Amniotic epithelial cell (primary cell): ENCODE measurements around the gene ABTB1.

Source experiments
- DNase-seq: peaks from one replicate; pipeline ENCODE4 v3.0.0-alpha.2; 2010; ENCODE audit warnings: low read depth

Gene ABTB1

DNA sequence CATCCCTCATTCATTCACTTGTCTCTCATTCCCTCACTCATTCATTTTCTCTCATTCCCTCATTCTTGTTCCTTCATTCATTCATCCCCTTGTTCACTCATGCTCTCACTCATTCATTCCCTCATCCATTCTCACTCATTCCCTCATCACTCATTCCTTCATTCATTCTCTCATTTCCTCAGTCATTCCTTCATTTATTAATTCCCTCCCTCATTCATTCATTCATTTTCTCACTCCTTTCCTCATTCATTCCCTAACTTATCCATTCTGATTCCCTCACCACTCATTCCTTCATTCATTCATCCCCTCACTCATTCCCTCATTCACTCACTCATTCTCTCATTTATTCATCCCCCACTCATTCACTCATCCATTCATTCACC lies 13.8 kb downstream of the ABTB1 start:
- no peak for DNase-seq

DNA sequence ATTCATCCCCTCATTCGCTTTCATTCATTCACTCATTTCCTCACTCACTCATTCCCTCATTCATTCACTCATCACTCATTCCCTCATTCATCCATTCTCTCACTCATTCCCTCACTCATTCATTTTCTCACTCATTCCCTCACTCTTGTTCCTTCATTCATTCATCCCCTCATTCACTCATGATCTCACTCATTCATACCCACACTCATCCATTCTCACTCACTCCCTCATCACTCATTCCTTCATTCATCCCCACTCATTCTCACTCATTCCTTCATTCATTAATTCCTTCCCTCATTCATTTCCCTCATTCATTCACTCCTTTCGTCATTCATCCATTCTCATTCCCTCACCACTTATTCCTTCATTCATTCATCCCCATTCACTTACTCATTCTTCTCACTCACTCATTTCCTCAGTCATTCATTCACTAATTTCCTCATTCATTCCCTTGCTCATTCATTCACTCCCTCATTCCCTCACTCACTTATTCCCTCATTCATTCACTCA lies 14.5 kb downstream of the ABTB1 start:
- no peak for DNase-seq

DNA sequence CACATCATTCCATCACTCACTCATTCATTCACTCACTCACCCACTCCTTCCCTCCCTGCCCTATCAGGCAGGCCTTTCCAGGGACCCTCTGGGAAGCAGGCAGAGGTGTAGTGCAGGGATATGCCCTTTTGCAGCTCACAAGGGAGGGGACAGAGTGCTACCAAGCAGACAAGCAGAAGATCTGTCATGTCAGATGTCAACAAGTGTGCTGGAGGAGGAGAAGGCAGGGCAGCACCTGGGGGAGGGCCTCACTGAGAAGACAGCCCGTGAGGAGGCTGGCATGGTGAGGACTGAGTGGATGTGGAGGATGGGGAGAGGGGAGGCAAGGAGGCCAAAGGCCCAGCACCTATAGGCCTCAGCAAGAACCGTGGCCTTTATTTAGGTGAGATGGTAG lies 15.3 kb downstream of the ABTB1 start:
- no peak for DNase-seq

DNA sequence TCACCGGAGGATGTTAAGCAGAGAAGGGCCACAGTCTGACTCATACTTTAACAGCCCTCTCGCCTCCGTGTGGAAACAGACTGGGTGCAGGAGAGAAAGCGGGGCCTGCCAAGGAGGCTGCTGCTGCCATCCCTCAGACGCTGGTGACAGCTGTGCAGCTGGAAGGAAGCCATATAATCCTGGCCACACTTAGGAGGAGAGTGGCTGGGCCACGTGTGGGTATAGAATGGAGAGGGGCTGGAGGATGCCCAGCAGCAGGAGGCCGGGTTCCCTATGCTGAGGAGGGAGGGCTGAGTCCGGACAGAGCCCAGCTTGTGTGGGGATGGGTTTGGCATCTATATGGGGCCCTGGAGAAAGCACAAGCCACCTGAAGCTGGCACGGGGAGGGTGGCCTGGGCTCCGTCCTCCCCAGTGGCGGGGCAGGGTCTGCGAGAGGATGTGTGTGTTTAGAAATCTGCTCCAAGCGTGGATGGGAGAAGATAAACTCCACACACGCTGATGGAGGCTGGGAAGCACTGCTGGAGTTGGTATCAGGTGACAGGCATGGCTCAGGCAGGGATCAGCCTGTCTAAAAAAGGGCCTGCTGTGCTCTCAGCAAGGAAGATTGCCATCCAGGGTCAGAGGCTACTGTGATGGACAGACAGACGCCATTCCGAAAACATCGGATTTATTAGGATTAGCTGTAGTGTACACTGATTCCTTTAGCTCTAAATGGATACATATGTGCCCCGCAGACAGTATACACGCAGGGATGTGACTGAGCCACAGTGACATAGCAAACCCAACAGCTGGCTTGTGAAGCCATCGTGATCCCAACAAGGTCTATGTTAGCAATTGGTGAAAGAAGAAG lies 15.9 kb downstream of the ABTB1 start:
- no peak for DNase-seq

DNA sequence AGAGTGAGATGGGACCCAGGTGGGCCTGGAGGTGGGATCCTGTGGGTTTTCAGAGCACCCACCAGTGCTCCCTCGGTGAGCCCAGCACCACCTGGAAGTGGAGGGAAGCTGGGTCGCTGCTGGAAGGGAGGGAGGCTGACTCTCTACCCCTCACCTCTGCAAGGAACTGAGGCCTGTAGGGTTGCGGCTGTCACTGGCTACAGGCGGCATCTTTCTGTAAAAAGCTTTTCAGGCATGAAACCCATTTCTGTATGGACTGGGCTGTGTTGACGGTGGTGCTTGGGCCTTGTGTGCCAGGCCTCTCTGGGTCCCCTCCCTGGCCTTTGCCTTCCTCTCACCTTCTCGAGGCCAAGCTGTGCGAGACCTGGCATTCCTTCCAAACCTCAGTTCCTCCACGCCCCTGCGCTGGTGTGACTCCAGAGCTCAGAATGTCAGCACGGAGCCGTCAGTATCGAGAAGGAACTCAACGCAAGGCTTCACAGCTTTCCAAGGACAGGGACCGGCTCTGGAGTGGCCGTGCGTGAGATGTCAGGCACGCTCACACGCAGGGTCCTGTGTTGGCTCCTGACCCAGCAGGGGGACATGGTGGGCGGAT lies 16.6 kb downstream of the ABTB1 start:
- DNase-seq: no peak

DNA sequence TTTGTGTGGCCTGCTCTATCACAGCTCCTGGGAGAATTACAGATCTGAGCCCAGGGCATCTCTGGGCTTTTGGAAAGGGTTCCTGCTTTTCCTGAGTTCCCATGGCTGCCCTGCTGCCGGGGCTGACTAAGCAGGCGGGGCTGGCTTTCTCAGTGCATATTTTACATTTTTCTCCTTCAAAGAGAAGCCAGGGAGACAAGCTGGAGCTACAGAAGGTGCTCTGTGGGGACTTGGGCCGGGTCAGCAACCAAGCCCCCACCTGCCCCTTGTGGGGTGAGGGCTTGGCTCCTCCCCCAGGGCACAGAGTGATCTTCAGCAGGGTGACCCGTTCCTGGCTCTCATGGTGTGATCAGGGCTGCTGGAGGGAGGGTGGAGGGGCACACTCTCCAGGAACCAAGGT lies 17.4 kb downstream of the ABTB1 start:
- DNase-seq: peak; percentile 23

DNA sequence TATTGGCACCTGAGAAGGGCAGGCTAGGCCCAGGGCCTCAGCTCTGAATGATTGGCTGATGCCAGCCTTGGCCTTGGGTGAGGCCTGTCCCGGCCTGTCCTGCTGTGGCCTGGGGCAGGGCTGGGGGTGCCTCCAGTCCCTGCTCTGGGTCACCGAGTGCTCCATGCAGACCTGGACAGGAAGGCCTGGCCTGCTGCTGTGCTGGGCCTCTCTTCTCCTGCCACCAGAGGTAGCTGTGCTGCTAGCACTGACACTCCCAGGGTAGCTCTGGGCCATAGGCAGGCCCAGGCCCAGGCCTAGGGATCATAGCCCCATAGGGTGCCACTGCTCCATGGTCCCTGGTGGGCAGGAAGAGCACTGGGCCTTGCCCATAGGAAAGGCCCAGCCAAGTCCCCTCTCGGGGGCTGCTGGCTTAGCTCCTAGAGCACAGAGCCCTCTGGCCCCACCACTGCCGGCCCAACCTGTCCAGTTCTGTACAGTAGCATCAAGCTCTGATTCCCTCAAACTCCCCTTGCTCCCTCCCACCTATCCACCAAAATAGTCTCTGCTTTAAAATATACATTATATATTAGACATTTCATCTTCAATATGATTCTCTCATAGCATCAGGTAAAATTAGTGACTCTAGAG lies 18.2 kb downstream of the ABTB1 start:
- peak; percentile 47 for DNase-seq

DNA sequence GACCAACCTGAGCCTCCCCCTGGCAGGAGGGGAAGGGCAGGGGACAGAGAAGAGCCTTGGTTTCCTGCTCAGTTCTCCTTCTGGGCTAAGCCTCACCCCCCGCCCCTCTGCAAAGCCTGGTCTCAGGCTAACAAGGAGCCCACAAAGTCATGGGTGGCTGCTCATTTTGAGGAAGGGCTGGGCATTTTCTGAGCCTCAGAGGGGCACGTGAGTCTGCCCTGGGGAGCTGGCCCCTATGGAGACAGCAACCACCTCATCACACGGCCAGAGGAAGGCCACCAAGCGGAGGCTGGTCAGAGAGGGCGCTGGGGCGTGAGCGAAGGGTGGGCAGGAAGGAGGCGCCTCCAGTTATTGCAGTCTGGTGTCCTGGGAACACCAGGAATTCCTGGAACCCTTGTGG lies 18.7 kb downstream of the ABTB1 start:
- no peak for DNase-seq

DNA sequence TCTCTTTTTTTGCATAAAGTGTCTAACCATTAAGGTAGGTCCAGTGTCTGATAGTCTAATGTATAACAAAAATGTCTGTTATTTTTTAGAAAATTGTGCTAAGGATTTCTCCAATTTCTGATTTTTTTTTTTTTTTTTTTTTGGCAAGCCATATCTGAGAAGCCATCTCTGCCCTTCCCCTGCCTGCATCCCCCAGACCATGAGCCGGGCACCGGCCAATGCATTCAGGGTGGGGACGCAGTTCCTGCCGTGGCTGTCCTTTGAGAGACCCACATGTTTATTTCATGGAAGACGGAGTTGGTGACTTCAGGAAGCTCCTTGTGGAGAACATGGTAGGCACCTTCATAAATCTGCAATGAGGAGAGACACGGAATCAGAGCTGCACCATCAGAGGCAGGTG lies 19.2 kb downstream of the ABTB1 start:
- no peak for DNase-seq

DNA sequence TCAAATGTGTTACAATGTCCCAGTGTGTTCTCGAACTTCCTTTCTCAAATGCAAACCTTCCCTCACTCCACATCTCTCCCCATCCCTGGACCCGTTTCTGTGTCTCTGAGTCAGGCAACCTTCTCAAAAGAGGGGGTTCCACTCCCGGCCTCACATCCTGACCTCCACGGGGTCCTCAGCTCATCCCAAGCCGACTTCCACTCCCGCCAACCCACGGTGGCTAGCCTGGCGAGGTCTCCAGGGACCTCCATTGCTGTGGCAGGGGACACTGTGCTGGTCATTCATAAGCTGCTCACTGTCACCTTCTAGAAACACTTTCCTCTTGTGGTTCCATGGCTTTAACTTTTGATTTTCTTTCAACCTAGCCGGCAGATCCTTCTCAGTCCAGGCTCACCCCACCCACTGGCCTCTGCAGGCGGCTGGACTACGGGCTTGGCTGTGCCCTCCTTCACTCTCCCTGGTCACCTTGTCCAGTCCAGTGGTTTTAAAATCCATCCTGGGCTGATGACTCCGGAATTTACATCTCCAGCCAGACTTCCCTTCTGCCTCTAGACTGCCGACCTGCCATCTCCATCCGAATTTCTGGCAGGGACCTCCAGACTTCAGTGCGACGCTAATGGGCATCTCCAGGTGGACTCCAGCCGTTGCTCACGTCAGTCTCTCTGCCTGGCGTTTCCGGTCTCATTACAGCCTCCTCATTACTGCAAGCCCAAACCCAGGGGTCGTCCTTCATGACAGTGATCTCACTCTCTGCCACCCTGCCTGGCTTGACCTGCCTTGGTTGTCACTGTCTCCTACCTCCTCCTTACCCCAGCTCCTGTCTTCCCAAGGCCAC lies 20.0 kb downstream of the ABTB1 start:
- DNase-seq: no peak

DNA sequence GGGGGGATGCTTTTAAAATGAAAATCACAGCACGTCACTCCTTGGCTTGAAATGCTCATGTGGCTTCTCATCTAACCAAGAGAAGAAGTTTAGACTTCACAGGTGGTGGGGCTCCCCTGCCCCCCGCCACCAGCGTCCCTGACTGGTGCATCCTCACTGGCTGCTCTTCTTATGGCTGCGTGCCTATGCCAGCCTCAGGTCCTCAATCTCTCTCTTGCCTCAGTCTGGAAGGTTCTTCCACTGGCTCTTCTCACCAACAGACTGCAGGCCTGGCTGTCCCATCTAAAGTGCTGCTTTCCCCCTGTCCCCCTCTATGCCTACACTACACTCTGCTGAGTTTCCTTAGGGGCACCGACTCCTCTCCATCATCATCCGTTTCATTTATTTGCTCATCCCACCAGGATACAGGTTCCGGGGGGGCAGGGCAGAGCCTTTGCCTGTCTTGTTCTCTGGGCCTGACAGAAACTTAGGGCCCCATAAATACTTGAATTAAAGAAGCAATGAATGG lies 20.6 kb downstream of the ABTB1 start:
- no peak for DNase-seq

DNA sequence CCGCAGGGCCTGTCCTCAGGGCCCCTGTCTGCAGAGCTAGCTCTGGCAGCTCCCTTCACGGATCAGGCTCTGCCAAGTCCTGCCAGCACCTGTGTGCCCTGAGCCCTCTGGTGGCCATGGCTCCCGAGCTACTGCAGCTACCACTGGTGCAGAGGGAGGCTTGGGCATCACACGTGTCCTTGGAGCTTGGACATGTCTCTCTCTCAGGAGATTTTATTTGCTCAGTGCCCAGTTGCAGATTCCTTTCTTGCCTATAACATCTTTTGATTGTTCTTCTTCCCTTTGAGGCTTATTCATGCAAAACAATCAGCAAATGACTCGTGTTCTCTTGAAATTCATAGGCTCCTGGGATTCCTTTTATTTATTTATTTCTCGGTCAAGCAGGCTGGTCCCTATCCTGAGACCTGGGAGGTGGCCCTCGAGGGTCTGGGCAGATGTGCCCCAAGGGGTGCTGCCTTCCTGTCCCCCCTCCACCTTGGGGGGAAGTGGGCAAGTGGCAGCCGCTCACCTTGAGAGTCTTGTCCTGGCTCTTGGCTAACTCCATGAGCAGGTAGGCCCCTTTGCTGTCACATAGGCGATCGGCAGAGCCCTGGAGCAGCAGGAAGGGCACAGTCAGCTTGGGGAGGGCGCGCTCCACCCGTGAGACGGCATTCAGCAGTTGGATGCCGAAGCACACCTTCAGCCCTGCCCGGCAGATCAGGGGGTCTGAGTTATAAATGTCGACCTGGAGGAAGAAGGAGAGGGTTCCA lies 21.9 kb downstream of the ABTB1 start:
- no peak for DNase-seq

DNA sequence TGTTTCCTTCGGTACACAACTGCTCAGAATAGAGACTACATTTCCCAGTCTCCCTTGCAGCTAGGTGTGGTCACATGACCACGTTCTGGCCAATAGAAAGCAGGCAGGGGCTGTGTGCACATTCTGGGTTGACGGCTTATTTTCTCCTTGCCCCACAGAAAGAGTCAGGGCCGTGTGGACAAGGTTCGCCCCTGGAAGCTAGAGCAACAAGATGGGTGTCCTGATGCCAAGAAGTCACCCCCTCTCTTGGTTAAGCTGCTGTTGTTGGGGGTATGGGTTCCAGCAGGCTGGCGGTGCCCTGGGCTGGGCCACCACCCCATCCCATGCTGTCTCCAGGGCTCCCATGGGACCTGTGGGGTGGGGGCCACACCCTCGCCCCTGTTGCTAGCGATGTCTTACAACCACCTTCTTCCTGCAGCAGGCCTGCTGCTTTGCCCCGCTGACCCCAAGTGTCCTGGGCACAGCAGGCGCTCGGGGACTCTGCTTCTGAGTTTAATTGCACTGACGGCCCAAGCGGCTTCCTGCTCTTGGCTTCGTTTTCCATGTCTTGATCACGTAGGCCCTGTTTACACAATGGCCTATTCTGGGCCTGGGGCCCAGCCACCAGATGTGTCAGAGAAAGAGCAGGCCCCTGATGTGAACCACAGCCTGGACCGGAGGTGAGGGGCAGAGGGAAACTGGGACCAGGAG lies 24.9 kb downstream of the ABTB1 start:
- peak; percentile 72 for DNase-seq

DNA sequence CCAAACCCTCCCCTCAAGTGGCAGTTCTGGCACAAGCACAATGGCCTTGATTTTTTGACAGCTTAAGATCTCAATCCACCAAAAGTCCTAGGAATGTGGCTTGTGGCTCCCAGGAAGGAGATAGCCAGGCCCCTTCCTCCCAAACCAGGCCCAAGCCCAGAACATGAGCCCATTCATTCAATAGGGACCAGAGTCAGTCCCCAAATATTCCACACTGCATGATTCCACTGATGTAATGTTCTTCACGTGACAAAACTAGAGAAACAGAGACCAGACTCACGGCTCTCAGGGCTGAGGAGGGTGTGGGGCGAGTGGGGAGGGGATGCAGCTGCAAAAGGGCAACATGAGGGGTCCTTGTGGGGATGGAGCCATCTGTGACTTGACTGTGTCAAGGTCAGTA lies 25.5 kb downstream of the ABTB1 start:
- DNase-seq: no peak

DNA sequence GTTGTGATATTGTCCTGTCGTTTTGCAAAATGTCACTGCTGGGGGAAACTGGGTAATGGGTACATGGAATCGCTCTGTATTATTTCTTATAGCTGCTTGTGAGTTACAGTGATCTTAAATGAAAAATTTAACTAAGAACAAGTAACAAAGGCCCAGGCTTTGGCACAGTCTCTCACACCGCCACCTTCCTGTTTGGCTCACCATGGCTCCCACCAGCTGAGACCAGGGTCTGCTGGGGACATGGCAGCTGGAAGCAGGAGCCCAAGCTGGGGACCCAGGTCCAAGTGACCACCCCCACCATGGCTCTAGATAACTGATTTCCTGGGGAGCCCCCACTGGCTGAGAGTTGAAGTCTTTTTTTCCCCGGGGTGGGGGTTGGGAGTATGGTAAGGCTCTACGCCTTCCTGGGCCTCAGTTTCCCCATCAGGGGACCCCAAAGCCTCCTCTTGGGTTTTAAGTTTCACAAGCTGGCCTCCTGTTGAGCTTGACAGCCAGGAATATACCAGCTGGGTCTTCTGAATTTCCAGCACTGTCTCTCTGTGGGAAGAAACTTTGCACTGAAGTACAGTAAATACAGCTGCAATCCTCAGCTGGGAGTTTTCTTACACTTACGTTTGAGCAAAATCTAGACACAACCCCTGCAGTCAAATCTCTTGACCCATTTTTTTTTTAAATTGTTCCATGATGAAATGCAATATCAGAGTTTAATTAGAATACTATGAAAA lies 26.1 kb downstream of the ABTB1 start:
- no peak for DNase-seq

DNA sequence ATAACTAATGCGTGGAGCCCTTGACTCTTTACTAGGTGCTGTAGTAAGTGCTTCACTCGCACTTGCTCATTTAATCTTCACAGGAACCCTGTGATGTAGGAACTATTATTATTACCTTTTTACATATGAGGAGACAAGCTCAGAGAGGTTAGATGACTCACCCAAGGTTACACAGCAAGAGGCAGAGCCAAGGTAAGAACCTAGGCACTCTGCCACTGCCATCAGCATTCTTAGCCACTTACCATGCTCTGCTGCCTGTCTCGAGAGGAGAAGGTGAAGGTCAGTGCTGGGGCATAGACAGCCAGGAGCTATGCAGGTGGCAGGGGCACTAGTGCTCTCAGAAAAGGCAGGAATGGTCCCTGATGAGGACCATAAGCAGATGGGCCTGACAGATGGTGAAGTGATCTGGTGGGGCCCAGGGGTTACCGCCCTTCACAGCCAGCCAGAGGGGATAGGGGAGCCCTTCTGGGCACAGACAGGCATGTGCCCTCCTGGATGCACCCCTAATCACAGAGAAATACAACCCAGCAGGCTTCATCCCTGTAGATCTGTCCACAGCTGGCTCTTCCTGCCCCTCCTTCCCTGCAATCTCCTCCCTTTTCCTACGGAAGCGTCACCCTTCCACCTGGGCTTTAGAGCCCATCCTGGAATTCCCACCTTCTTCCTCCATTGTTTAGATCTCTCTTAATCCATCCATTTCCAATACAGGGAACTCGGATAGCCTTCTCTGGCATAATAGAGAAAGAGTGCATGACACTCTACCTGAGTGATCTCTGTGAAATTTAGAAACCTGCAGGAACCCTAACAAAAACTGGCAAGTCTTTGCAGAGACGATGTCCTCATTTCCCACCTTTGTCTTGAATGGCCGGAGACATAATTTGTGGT lies 26.9 kb downstream of the ABTB1 start:
- DNase-seq: no peak

DNA sequence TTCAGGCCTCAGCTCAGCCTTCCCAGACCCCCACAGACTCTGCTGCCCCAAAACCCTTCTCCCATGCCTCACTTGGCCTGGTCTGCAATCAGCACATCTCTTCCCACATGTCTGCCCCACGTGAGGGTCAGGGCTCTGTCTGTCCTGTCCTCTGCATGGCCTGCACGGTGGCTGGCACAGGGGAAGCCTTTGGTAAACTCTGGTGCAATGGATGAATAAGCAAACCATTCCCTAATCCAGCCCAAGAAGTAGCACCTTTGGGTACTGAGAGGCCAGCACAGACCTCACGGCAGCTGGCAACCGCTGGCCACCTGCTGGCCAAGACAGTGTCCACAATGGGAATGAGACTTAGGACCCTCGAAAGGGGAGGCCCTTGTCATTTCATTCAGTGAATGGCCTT lies 27.7 kb downstream of the ABTB1 start:
- no peak for DNase-seq

DNA sequence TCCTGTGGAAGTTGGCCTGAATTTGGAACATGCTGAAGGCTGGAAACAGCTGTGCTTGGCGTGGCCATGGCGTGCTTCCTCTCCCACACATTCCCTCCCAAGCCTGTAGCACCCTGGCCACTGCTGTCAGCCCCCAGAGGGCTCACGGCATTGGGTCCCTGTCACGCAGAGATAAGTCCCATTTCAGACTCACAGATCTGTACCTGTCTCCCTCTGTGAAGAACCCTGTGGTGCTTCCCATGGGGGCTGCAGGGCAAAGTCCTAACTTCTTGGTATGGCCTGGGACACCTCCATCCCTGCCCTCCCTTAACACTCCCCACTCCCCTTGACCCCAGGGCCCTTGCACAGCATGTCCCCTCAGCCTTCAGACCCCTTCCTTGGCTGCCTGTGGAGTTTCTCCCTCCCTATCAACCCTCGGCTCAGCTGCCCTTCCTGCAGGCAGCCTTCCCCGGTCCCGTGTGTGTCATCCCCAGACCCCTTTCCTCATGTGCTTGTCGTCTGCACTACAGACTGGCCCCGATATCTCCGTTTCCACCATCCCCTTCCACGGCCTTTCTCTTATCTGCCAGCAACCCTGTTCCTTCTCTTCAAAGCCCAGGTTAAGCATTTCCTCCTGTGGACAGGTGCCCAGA lies 28.6 kb downstream of the ABTB1 start:
- no peak for DNase-seq

DNA sequence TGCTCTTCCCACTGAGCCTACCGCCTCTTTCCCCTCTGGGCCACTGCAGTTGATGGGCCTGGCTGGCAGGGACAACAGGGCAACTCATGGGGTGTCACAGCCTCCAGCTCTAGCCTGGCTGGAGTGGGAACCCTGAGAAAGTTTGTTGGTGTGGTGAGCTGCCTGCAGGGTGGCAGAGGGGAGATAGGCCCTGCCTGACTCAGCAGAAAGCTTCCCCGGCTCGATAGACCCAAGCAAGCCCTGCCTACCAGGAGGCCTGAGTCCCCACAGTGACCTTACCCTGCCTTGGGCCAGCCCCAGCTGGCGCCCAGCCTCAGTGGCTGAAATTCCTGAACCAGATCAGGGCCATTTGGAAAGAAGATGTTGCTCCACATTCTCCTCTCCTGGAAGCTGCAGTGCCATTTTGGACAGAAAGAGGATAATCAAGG lies 29.4 kb downstream of the ABTB1 start:
- DNase-seq: peak; percentile 19
